ENCODE results near the gene SYNDIG1L.

DNA sequence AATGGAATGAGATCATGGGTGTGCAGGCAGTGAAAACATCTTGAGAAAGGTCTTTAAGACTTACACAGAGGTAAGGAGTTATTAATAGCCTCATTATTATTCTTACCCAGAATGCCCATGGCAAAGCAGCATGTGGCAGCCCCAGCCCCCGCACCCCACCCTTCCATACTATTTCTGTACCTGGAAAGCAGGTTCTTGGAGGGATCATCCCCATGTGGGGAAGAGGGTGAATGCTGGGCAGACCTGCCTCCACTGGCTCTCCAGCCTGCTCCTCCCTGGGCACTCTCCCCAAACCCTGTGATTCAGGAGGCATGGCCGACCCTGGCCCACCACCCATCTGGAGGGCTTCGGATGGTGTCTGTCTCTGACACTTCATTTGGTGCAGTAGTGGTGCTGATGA, 38.8 kb upstream of the SYNDIG1L start:
- TF ChIP-seq, protein P1, sequence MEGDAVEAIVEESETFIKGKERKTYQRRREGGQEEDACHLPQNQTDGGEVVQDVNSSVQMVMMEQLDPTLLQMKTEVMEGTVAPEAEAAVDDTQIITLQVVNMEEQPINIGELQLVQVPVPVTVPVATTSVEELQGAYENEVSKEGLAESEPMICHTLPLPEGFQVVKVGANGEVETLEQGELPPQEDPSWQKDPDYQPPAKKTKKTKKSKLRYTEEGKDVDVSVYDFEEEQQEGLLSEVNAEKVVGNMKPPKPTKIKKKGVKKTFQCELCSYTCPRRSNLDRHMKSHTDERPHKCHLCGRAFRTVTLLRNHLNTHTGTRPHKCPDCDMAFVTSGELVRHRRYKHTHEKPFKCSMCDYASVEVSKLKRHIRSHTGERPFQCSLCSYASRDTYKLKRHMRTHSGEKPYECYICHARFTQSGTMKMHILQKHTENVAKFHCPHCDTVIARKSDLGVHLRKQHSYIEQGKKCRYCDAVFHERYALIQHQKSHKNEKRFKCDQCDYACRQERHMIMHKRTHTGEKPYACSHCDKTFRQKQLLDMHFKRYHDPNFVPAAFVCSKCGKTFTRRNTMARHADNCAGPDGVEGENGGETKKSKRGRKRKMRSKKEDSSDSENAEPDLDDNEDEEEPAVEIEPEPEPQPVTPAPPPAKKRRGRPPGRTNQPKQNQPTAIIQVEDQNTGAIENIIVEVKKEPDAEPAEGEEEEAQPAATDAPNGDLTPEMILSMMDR (IDR thresholded peaks at IDR 0.05; ENCODE audit: low read length): no peak
- no peak for TF ChIP-seq EZH2 (optimal IDR thresholded peaks at IDR 0.05; ENCODE audit: low read depth, low read length)
- no peak for TF ChIP-seq EZH2phosphoT487 (IDR thresholded peaks at IDR 0.05; ENCODE audit: low read length)
